ENCODE data around the gene TUBB4B.

GRCh38 chr9:137225699-137226331, 15.3 kb upstream of the TUBB4B start:
- TF ChIP-seq CTCF (IDR thresholded peaks at IDR 0.05) (no peak), POLR2A (IDR thresholded peaks at IDR 0.05) (no peak), EP300 (IDR thresholded peaks at IDR 0.05) (no peak)
